Cardiac septum (tissue), 1 donor: ENCODE data around the gene HELZ. TPM values are rescaled to one million over a fixed set of nuclear protein-coding genes. Genes with fewer than 3 reads are reported as not detected.
"Not testable (repeated sequence)": the region's sequence is repeated elsewhere in the genome, so short reads cannot be mapped to it uniquely, and the experiment has no call there.

Experiments
- DNase-seq: peaks from one replicate; pipeline ENCODE4 v3.0.0-alpha.2; 2020; ENCODE audit warnings: low spot score
- intact Hi-C: fragments of 100-400 bp; cut with DNase I; formaldehyde crosslinking; loops from one replicate; pipeline ENCODE4 v1.14.0; 2022
- long read RNA-seq: library from polyadenylated mRNA; unstranded; transcript quantifications from one replicate; pipeline ENCODE4 v2.0.0, GENCODE V29; 2021
- total RNA-seq: library from RNA; stranded (reverse); fragmentation: NEBNext Ultra II Directional; extraction: Animal tissue kit (Norgen Biotek cat#: 25700); gene quantifications from one replicate; pipeline ENCODE4 v1.2.1, GENCODE V29; 2021
- donor health status: DM: no; HTN: no; CAD: no.

The HELZ gene, protein sequence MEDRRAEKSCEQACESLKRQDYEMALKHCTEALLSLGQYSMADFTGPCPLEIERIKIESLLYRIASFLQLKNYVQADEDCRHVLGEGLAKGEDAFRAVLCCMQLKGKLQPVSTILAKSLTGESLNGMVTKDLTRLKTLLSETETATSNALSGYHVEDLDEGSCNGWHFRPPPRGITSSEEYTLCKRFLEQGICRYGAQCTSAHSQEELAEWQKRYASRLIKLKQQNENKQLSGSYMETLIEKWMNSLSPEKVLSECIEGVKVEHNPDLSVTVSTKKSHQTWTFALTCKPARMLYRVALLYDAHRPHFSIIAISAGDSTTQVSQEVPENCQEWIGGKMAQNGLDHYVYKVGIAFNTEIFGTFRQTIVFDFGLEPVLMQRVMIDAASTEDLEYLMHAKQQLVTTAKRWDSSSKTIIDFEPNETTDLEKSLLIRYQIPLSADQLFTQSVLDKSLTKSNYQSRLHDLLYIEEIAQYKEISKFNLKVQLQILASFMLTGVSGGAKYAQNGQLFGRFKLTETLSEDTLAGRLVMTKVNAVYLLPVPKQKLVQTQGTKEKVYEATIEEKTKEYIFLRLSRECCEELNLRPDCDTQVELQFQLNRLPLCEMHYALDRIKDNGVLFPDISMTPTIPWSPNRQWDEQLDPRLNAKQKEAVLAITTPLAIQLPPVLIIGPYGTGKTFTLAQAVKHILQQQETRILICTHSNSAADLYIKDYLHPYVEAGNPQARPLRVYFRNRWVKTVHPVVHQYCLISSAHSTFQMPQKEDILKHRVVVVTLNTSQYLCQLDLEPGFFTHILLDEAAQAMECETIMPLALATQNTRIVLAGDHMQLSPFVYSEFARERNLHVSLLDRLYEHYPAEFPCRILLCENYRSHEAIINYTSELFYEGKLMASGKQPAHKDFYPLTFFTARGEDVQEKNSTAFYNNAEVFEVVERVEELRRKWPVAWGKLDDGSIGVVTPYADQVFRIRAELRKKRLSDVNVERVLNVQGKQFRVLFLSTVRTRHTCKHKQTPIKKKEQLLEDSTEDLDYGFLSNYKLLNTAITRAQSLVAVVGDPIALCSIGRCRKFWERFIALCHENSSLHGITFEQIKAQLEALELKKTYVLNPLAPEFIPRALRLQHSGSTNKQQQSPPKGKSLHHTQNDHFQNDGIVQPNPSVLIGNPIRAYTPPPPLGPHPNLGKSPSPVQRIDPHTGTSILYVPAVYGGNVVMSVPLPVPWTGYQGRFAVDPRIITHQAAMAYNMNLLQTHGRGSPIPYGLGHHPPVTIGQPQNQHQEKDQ (N-terminal part only)
- 42.6 TPM for total RNA-seq
- long read RNA-seq, full-length matches to known transcripts: 5 of 32 reads
- long read RNA-seq, partial matches to known transcripts: 13 of 32 reads
- long read RNA-seq, other reads (novel, unspliced or antisense): 14 of 32 reads

DNA sequence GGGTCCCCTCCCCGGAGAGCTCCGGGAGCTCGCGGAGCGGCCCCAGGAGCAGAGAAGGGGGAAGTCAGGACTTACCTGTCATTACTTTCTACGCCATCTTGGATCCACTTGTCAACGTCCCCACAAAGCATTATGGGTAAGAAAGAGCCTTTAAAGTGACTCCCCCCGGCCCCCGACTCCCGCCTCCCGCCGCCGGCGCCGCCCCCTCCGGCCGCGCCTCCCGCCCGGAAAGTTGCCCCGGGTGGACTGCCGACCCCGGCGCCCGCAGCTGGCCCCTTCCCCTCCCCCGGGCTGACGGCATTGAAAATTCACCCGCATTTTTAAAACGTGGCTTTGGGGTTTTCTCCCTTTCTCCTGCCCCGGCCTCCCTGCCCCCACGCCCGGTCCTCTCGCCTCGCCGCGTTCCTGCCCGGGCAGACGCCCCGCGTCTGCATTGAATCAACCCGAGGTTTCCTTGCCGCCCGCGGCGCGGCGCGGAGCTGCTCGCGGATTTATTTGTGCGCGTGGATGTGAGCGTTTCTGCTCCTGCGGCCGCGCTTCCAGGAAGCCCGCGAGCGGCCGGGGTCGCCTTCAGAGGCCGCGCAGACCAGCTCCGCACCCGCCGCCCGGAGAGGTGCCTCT, at the start of gene HELZ:
TSS of gene HELZ (minus strand) at position 124 of the 621 bp plus-strand sequence. CDS start 26,392 bp downstream, outside the sequence.
- DNase-seq: peak; percentile 90
- intact Hi-C loops: loop anchor here (10.0 kb wide), 1 partner anchor 120 kb away; the partner anchor contains the start of gene PSMD12

DNA sequence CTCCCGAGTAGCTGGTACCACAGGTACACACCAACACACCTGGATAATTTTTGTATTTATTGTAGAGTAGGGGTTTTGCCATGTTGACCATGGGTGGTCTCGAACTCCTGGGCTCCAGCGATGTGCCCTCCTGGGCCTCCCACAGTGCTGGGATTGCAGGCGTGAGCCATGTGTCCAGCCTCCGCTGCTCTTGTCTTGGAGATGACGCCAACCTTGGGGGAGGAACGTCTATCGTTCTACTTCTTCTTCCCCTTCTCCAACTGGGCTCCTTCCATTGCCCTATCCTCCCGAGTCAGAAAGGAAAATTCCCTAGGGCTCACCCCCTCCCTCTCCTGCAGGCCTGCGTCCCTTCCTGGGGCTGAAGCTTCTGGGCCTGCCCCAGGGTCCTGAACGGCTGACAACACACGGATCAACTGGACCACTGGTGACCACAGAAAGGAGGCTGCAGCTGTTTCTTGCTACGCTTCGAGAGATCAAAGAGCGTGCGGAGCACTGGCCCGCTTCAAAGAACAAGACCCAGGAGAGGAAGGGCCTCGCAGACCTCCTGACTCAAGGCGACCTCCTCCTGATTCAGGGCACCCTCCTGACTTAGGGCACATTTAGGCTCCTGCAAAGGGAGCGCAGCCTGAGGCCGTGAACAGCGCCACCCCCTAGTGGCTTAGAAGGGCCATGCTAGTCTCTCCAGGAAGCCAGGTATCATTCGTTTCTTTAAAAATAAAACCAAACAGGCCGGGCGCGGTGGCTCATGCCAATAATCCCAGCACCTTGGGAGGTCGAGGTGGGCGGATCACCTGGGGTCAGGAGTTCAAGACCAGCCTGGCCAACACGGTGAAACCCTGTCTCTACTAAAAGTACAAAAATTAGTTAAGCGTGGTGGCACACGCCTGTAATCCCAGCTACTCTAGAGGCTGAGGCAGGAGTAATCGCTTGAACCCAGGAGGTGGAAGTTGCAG, 48.5 kb upstream of the HELZ start:
- peak; percentile 85 for DNase-seq
- intact Hi-C loops: loop anchor here (5.0 kb wide), 1 partner anchor 71 kb away; no protein-coding TSS in a partner anchor

DNA sequence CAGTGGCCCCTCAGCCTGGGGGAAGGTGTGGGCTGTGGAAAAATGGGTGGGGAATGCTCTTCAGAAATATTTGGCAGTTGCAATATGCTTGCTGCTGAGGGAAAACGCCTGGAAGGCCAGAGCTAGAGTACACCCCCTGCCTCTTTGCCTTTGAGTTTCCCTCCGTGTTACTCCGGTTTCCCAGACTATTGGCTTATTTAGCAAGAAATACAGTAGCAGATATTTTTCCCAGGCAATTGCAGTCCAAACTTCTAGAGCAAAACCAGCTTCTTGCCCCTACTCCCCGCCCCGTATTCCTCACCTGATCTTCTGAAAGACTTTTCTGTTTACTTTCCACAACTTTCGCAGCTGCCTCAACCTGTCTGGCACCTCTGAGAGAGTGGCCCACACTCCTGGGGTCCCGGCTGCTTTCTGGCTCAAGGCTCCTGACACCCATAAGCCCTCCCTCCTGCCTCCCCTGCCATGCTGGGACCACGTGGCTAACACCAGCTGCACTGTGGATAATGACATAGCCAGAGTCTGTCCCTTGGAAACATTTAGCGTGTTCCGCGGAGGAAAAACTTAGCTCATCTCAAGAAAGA, 45.8 kb upstream of the HELZ start:
- intact Hi-C loops: loop anchor here (5.0 kb wide), 1 partner anchor 68 kb away; no protein-coding TSS in a partner anchor

DNA sequence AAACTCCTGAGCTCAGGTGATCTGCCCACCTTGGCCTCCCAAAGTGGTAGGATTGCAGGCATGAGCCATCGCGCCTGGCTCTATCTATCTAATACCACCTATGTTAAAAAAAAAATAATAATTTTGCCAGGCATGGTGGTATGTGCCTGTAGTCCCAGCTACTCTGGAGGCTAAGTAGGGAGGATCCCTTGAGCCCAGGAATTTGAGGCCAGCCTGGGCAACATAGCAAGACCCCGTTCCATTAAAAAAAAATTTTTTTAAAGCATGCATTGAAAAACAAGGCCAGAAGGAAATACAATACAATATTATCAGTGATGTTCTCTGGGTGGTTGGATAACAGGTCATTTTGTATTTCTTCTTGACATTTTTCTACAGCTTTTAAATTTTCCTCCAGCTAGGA, 45.2 kb upstream of the HELZ start:
- intact Hi-C loops: loop anchor here (5.0 kb wide), 1 partner anchor 68 kb away; no protein-coding TSS in a partner anchor
- DNase-seq: no peak

More for the DNA sequence above, 45.8 kb upstream of the HELZ start:
- no peak for DNase-seq

DNA sequence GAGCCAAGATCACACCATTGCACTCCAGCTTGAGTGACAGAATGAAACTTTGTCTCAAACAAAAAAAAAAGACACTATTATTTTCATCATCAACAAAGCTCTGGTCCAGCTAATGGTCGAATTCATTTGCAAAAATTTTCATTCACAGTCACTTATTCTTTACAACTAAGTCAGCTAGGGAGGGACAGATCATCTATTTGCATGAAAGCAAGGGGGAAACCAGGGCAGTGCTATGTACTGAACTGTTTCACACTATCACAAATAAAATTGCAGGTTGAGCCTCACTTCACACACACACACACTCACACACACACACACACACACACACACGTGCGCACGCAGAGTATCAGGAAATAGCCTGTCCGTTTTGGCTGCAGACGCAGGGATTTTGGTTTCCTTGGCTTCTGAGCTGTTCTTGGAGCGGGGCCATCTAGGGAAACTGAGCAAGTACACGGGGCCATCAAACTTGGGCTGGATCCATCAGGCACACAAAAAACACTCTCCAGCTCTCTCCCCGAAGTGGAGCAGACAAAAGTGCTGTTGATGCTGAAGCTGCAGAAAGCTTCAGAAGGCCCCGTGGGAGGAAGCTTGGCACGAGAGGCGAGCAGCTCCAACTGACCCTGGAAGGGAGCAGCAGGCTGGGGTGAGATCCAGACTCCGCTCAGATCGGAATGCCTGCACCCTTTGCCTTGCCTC, 44.3 kb upstream of the HELZ start:
- intact Hi-C loops: no loop called here
- DNase-seq: peak; percentile 84

DNA sequence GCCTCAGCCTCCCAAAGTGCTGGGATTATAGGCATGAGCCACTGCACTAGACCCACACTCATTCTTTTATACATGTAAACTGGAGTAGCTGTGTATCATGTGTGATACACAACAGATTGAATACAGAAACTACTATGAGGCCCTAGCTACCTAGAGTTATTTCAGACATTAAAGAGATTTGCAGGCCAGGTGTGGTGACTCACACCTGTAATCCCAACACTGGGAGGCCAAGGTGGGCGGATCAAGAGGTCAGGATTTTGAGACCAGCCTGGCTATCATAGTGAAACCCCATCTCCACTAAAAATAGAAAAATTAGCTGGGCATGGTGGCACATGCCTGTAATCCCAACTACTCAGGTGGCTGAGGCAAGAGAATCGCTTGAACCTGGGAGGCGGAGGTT, 41.8 kb upstream of the HELZ start:
- DNase-seq, intact Hi-C loops: not testable (repeated sequence)

DNA sequence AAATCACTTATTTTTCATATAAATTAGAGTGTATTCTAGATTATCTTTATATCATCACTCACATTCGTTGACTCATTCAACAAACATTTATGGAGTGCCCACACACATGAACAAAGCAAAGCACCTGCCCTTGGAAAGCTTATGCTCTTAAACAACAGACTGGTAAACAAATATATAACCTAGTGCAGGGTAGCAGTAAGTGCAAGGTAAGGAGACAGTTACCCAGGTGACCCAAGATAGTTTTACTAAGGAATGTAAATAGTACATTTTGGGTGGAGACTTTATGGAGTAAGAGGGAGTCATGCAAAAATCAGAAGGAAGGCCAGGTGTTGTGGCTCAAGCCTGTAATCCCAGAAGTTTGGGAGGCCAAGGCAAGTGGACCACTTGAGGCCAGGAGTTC, 40.4 kb upstream of the HELZ start:
- intact Hi-C loops: no loop called here
- no peak for DNase-seq

DNA sequence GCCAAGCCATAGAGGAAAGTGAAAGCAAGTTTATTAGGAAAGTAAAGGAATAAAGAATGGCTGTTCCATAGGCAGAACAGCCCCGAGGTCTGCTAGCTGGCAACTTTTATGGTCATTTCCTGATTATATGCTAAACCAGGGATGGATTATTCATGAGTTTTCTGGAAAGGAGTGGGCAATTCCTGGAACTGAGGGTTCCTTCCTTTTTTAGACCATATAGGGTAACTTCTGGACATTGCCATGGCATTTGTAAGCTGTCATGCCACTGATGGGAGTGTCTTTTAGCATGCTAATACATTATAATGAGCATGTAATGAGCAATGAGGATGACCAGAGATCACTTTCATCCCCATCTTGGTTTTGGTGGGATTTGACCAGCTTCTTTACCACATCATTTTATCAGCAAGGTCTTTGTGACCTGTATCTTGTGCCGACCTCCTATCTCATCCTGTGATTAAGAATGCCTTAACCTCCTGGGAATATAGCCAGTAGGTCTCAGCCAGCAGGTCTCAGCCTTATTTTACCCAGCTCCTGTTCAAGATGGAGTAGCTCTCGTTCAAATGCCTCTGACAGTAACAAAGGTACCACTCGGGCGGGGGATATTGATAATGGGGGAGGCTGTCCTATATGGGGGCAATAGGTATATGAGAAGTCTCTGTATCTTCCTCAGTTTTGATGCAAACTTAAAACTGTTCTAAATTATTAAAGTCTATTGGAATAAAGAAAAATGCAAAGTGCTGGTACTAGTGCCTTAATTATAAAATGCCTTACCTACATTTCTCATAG, 38.9 kb upstream of the HELZ start:
- intact Hi-C loops: no loop called here
- DNase-seq: no peak

DNA sequence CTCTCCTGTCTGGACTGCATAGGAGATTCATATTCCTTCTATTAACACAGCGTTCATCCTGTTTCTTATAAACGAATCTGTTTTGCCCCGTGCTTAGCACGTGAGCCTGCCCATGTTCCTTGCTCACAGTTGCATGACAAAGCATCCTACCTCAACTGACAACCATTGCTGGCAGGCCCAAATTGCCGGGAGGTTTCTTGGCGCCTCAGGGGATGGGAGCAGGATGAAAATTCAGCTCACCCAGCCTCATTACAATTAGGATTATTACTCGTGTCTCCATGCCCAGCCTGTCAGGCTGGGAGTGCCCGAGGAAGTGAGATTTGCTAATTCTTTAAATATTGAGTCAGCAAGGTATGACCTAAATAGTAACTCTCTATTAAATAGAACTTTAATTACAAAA, 36.7 kb upstream of the HELZ start:
- intact Hi-C loops: no loop called here

DNA sequence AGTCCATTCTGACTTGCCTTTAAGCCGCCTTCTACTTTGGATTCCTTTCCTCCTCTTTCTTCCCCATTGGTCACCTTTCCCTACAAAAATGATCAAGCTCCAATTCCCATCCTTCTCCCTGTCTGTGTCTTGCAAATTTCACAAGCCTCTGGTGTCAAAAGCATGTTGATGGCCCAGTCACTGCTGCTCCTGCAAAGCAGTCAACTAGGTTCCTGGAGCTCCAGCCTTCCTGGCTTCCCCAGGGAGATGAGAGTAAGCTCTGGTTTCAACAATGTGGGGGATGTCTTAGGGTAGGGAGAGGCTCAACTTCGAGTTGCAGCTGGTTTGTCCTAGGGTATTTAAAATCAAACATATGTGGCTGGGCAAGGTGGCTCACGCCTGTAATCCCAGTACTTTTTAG, 36.1 kb upstream of the HELZ start:
- intact Hi-C loops: no loop called here
- DNase-seq: no peak

More for the DNA sequence above, 36.7 kb upstream of the HELZ start:
- DNase-seq: no peak

DNA sequence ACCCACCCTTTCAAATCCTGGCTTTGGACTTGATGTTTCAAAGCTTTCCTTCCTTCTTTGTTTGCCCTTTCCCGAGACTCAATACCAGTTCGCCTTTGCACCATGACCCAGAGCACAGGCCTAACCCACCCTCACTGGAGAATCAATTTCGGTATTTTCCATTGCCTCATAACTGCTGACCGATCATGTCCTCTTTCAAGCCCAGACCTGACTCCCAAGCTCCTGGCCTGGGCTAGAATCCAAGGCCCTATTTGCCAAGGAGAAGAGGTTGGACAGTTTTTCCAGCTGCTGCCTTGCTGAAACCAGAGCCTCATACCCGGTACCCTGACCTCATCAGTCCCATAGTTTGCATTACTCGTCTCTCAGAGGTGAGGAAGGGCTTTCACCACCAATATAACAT, 35.3 kb upstream of the HELZ start:
- intact Hi-C loops: no loop called here
- DNase-seq: no peak

DNA sequence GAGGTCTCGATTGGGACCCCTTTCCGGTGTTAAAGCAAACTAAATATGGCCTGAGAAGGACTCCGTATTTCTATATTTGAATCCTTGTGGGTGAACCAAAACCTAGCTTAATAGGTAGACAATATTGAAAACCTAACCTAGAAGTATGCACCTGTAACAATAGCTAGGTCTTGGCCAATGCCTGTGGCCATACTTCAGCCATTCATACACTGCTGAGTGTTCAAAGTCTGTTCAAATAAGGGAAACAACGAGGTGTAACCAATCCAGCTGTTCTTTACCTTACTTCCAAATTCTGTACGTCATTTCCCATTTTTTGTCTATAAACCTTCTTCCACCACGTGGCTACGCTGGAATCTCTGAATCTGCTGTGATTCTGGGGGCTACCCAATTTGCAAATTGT, 34.1 kb upstream of the HELZ start:
- intact Hi-C loops: no loop called here
- DNase-seq: no peak

DNA sequence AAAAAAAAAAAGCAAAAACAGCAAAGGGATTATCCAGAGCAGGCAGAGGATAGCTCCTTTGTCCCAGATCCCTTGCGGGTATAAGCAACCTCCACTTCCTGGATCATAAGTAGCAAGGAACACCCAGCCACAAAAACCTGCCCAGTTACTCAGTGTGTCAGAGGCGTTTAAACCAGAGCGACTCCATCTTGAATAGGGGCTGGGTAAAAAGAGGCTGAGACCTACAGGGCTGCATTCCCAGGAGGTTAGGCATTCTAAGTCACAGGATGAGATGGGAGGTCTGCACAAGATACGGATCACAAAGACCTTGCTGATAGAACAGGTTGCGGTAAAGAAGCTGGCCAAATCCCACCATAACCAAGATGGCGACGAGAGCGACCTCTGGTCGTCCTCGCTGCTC, 33.4 kb upstream of the HELZ start:
- intact Hi-C loops: no loop called here
- DNase-seq: no peak

DNA sequence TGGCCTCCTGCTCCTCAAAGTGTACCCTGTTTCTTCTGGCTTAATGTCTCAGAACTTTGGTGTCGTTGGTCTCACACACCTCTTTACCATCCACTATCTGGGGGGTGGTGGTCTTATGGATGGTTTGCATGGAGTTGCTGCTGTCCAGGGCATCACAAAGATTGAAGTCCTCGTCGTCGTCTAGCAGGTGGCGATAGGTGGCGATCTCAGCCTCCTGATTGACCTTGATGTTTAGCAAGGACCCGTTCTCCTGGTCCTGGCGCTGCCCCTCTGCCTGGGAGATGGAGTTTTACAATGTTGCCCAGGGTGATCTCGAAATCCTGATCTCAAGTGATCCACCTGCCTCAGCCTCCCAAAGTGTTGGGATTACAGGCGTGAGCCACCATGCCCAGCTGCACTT, 31.1 kb upstream of the HELZ start:
- intact Hi-C loops: no loop called here
- DNase-seq: no peak

DNA sequence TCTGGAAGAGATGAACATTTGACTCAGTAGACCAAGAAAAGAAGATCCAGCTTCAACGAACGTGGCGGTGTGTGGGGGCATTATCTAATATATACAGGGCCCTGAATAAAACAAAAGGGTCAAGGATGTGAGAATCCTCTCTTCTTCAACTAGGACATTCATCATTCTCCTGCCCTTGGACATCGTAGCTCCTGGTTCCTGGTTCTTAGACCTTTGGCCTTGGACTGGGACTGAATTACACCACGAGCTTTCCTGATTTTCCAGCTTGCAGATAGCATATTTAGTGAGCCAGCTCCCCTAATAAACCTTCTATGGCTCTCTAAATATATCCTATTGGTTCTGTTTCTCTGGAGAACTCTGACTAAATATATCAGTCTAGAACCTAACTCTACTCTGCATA, 29.5 kb upstream of the HELZ start:
- intact Hi-C loops: no loop called here
- no peak for DNase-seq

DNA sequence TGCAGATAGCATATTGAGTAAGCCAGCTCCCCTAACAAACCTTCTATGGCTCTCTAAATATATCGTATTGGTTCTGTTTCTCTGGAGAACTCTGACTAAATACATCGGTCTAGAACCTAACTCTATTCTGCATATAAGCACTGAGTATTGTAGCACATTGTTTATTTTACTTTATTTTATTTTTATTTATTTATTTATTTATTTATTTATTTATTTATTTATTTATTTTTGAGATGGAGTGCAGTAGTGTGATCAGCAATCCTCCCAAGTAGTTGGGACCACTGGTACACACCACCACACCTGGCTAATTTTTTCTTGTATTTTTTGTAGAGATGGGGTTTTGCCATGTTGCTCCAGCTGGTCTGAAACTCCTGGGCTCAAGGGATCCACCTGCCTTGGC, 28.9 kb upstream of the HELZ start:
- intact Hi-C loops: no loop called here
- no peak for DNase-seq
